Inferior parietal cortex (tissue), 1 donor: ENCODE data around the gene BSDC1.

Experiments
- DNase-seq: peaks from one replicate; pipeline ENCODE4 v3.0.0-alpha.2; 2016; ENCODE audit errors: extremely low spot score

The BSDC1 gene

GRCh38 chr1:32336591-32336932, 57.7 kb downstream of the BSDC1 start:
- no peak for DNase-seq

GRCh38 chr1:32335790-32336590, 58.3 kb downstream of the BSDC1 start, which contains the start of gene MARCKSL1:
Gene MARCKSL1 (minus strand): TSS chr1:32336233. CDS start chr1:32336033, 200 bp downstream.
- DNase-seq, result peak; percentile 79

- DNase-seq, result no peak
These were observed 58.8 kb downstream of the BSDC1 start for GRCh38 chr1:32335535-32335789.

DNA sequence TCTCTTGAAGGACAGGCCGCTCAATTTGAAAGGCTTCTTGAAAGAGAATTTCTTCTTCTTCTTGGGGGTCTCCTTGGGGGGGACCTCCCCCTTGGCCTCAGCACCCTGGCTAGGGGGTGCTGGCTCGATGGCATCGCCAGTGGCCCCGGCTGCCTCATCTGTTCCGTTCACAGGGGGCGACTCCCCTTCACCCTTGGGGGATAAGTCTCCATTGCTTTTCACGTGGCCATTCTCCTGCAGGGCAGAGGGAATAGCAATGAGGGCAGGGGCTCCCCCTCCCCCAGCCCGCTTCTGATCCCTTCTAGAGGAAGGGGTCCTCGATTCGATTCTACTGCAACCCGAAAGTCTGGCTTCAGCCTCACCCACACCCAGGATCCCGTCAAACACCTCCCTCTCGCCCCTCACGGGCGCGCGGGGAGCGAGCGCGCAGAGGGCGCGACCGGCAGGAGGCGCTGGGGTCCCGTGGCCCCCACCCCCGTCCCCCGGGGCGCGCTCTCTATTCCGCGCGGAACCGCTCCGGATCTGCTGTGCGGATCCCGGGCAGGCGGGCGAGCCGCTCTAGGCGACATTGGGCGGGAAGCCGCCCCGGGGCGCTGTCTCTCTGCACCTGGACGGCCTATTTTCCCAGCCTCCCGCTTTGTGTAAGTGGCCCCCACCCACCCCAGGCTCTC, 59.2 kb downstream of the BSDC1 start:
- DNase-seq, result no peak

DNA sequence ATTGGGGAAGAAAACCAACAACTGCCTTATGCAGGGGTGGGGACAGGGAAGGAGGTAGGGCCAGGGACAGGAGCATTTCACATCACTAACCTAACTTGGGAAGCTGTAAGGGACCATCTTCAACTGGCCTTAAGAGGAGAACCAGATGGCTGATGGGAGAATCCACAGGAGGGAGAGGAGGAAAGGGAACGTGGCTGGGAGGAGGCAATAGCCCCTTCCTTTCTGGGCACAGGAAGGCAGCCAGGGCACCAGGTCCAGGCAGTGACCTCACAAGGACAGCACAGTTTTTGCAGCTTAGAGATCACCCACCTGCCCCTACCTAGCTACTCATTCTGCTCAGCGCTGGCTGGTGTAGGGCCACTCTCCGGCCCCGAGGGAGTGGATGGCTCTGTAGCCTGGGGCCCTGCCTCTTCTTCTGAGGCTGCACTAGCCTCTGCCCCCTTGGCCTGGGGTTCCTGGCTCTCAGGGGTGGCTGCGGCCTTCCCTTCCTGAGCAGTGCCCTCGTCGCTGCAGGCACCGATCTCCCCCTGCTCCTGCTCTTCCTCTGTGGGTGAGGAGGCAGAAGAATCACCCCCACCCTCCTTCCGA, 59.9 kb downstream of the BSDC1 start:
- DNase-seq, result no peak

DNA sequence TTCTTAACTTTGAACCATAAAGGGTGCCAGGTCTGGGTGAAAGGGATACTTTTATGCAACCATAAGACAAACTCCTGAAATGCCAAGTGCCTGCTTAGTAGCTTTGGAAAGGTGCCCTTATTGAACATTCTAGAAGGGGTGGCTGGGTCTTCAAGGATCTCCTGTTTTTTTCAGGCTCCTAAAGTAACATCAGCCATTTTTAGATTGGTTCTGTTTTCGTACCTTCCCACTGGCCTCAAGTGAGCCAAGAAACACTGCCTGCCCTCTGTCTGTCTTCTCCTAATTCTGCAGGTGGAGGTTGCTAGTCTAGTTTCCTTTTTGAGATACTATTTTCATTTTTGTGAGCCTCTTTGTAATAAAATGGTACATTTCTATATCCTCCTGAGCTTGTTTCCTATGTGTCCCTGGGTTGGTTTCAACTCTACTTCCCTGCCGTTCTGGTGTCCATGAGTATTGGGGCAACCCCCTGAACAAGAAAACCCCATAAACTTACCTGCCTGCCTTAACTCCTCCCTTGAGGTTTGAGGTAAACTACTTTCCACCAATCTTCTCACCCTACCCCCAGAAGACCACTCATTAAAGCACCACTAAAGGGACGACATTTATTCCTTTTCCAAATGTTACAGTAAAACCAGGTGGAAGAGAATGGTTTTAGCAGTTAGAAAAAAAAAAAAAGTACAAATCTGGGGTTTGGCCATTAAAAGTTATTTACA, 60.8 kb downstream of the BSDC1 start:
- no peak for DNase-seq

- DNase-seq, result no peak
These were observed 61.8 kb downstream of the BSDC1 start for GRCh38 chr1:32332290-32333079.

DNA sequence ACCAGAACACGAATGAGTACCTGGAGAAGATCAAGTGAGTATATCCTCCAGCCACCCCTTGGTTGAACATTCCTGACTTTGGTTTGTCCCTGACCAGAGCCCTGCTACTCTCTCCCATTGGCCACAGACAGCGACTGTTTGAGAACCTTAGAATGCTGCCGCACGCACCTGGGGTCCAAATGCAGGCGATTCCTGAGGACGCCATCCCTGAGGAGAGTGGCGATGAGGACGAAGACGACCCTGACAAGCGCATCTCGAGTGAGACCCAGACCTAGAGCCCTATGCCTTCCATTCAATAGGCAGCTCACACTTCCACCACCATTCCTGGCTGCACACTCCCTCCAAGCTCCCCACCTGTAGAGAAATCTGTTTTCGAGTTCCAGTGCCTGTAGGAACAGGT, 62.7 kb downstream of the BSDC1 start:
- DNase-seq, result no peak

DNA sequence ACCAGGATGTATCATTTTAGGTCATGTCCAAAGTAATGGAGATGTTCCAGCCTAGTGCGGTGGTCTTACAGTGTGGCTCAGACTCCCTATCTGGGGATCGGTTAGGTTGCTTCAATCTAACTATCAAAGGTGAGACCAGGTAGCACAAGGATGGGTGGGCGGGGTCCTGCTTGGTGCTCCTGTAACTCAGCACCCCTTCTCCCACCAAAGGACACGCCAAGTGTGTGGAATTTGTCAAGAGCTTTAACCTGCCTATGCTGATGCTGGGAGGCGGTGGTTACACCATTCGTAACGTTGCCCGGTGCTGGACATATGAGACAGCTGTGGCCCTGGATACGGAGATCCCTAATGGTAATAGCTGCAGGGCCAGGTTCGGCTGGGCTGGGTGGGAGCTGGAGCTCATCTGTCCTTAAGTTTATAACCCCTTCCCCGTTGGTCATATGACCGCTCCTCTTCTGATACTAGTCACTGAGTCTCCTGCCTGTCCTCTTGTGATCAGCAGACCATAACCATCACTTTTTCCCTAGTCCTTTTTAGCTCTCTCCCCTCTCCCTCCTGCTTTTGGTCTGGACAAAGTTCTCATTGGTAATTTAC, 63.6 kb downstream of the BSDC1 start:
- no peak for DNase-seq

DNA sequence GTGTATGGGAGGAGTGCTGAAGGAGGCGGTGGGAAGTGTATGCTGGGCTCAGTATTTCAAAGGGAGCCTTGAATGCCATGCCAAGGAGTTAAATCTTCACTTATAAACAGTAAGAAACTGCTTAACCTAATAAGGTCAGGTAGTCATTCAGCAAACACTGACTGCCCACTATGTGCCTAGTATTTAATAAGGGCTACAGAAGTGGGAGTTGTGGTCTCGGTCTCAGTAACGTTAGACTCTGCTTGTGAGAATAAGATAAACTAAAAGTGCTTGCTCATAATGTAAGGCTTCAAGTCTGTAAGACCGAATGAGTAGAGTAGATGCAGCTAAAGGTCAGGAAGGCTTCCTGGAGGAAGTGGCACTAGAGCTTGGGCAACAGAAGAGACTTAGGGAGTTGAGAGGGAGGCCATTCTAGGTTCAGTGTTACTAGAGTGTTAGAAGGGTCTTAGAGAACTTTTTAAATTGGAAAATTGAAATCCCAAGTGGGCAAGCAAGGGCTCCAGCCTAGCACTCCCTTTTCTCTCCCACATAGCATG, 64.2 kb downstream of the BSDC1 start:
- no peak for DNase-seq

GRCh38 chr1:32327204-32327603, 67.0 kb downstream of the BSDC1 start:
- DNase-seq, result no peak

- no peak for DNase-seq
These were observed 72.4 kb downstream of the BSDC1 start for GRCh38 chr1:32321712-32322291.

GRCh38 chr1:32318127-32318869, 75.9 kb downstream of the BSDC1 start:
- no peak for DNase-seq

GRCh38 chr1:32316903-32317277, 77.4 kb downstream of the BSDC1 start:
- DNase-seq, result no peak
